Uterus (tissue), 4 donors: ENCODE data around the gene YBX2. TPM values are rescaled to one million over a fixed set of nuclear protein-coding genes. Genes with fewer than 3 reads are reported as not detected.

Experiments used
- DNase-seq, 2 donors: peaks; one replicate each; pipeline ENCODE4 v3.0.0-alpha.2; 2019 to 2020
- H3K27ac ChIP-seq, 2 donors: fragments of 200-600 bp; sonication (generic); 1 replicate in 1 of 2; 2 replicates in 1 of 2; pipeline ENCODE4 v1.5.1; 2016 to 2018
- H3K27me3 ChIP-seq, 2 donors: fragments of 200-600 bp; sonication (generic); one replicate each; pipeline ENCODE4 v1.5.1; 2018 to 2019; ENCODE audit warnings: control low read depth in 1 of 2
- H3K36me3 ChIP-seq, 2 donors: fragments of 200-600 bp; sonication (generic); one replicate each; pipeline ENCODE4 v1.5.1; 2019; ENCODE audit warnings: control low read depth in 1 of 2
- H3K4me1 ChIP-seq, 2 donors: fragments of 200-600 bp; sonication (generic); one replicate each; pipeline ENCODE4 v1.5.1; 2018 to 2019; ENCODE audit warnings: control low read depth in 1 of 2
- H3K4me3 ChIP-seq, 2 donors: fragments of 200-600 bp; sonication (generic); 1 replicate in 1 of 2; 2 replicates in 1 of 2; pipeline ENCODE4 v1.5.1; 2018 to 2019; ENCODE audit warnings: mild to moderate bottlenecking in 1 of 2
- H3K9me3 ChIP-seq, 2 donors: fragments of 200-600 bp; sonication (generic); one replicate each; pipeline ENCODE4 v1.5.1; 2019; ENCODE audit warnings: control low read depth in 1 of 2
- POLR2A ChIP-seq, 2 donors: fragments of 450-650 bp; IDR thresholded peaks; one replicate each; pipeline ENCODE4 v1.6.1; 2016; ENCODE audit warnings: antibody characterized with exemption in 2 of 2, mild to moderate bottlenecking in 1 of 2, moderate library complexity in 1 of 2
- intact Hi-C: fragments of 100-400 bp; cut with DNase I; formaldehyde crosslinking; loops from one replicate; pipeline ENCODE4 v1.15.1; 2023; ENCODE audit warnings: low total_unique reads
- total RNA-seq, 4 donors: library from RNA; depleted of rRNA in 3 of 4; stranded (reverse); fragments of >200 nt in 3 of 4; gene quantifications; one replicate each; pipeline versions ENCODE4 v1.1.0 to v1.2.4, GENCODE V29; 2014 to 2023
- TF ChIP-seq, protein P1 (sequence below), 4 experiments: fragments of 200-600 bp in 2 of 4; fragments of 450-650 bp in 2 of 4; sonication (generic) in 2 of 4; IDR thresholded peaks; one replicate each; pipeline ENCODE4 v1.5.1; 2016 to 2019; ENCODE audit warnings: antibody characterized with exemption in 4 of 4, mild to moderate bottlenecking in 2 of 4, moderate library complexity in 1 of 4
- donor health status: DM: yes; HTN: yes; CAD: no.

The YBX2 gene
- total RNA-seq, 4 donors from 2014 or later = 2.4 to 4.4 TPM; not detected in 2

DNA sequence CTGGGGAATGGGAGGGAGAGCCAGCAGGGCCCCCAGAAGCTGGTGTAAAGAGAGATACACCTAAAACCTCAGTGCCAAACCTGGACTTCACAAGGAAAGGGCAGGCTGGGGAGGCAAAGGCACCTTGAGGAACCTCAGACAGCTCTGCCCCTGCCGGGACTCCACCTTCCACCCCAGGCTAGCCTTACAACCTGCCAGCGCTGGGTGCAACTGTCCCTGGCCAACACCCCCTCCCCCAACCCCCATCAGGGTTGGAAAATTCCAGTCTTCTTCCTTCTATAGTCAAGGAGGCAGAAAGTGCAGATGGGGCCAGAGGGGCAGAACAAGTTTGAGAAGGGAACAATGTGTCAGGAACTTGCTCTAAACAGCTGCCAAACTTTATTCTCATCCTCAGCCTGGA lies 2.2 kb downstream of the YBX2 start:
- H3K4me1 ChIP-seq = peaks cover 0 to 27% of the 10 kb centered on the region in 2 donors
- TF ChIP-seq POLR2A (IDR thresholded peaks at IDR 0.05) = no peak
- TF ChIP-seq, protein P1, sequence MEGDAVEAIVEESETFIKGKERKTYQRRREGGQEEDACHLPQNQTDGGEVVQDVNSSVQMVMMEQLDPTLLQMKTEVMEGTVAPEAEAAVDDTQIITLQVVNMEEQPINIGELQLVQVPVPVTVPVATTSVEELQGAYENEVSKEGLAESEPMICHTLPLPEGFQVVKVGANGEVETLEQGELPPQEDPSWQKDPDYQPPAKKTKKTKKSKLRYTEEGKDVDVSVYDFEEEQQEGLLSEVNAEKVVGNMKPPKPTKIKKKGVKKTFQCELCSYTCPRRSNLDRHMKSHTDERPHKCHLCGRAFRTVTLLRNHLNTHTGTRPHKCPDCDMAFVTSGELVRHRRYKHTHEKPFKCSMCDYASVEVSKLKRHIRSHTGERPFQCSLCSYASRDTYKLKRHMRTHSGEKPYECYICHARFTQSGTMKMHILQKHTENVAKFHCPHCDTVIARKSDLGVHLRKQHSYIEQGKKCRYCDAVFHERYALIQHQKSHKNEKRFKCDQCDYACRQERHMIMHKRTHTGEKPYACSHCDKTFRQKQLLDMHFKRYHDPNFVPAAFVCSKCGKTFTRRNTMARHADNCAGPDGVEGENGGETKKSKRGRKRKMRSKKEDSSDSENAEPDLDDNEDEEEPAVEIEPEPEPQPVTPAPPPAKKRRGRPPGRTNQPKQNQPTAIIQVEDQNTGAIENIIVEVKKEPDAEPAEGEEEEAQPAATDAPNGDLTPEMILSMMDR (IDR thresholded peaks at IDR 0.05) = no peak
- H3K27ac ChIP-seq = peak overlapping the region in 1 of 2 donors; percentile 13
- no peak for DNase-seq
- H3K4me3 ChIP-seq = no peak overlapping the region
- H3K9me3 ChIP-seq = no peaks in the 10 kb centered on the region
- intact Hi-C loops = loop anchor here (10.0 kb wide), 1 partner anchor 237 kb away; no protein-coding TSS in a partner anchor
- H3K27me3 ChIP-seq = peaks cover 0 to 6% of the 10 kb centered on the region in 2 donors
- no peaks in the 10 kb centered on the region for H3K36me3 ChIP-seq

DNA sequence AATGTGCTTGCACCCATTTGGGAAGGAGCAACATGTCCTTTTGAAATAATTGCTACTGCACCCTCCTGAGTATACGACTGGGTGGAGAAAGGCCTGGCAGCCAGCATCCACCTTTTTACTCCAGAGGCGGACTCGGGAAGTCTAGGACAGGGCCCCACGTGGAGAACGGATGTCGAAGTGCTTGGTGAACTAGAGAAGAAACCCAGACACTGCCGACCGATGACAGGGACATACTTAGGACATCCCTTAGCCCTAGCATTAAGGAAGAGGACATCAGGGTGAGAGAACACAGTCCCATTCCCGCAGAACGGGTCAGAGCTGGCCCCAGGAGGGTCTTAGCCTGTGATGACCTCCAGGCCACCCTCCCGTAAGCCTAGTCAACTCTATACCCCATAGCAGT lies 3.8 kb downstream of the YBX2 start:
- Histone ChIP-seq H3K4me1 (peaks cover 0 to 22% of the 10 kb centered on the region in 2 donors), H3K4me3 (no peak overlapping the region), H3K9me3 (no peaks in the 10 kb centered on the region), H3K36me3 (no peaks in the 10 kb centered on the region), H3K27me3 (peaks cover 0 to 6% of the 10 kb centered on the region in 2 donors), H3K27ac (no peak overlapping the region)
- no peak for TF ChIP-seq POLR2A (IDR thresholded peaks at IDR 0.05)
- TF ChIP-seq, protein P1 (IDR thresholded peaks at IDR 0.05) = no peak
- no peak for DNase-seq
- intact Hi-C loops = loop anchor here (10.0 kb wide), 1 partner anchor 236 kb away; no protein-coding TSS in a partner anchor

GRCh38 chr17:7290166-7290565 lies 4.3 kb downstream of the YBX2 start:
- Histone ChIP-seq H3K4me3 (no peak overlapping the region), H3K27ac (no peak overlapping the region), H3K9me3 (no peaks in the 10 kb centered on the region), H3K36me3 (no peaks in the 10 kb centered on the region), H3K4me1 (peaks cover 0 to 20% of the 10 kb centered on the region in 2 donors), H3K27me3 (peaks cover 0 to 6% of the 10 kb centered on the region in 2 donors)
- intact Hi-C loops = loop anchor here (10.0 kb wide), 1 partner anchor 235 kb away; no protein-coding TSS in a partner anchor
- TF ChIP-seq, protein P1 (IDR thresholded peaks at IDR 0.05) = no peak
- DNase-seq = no peak

DNA sequence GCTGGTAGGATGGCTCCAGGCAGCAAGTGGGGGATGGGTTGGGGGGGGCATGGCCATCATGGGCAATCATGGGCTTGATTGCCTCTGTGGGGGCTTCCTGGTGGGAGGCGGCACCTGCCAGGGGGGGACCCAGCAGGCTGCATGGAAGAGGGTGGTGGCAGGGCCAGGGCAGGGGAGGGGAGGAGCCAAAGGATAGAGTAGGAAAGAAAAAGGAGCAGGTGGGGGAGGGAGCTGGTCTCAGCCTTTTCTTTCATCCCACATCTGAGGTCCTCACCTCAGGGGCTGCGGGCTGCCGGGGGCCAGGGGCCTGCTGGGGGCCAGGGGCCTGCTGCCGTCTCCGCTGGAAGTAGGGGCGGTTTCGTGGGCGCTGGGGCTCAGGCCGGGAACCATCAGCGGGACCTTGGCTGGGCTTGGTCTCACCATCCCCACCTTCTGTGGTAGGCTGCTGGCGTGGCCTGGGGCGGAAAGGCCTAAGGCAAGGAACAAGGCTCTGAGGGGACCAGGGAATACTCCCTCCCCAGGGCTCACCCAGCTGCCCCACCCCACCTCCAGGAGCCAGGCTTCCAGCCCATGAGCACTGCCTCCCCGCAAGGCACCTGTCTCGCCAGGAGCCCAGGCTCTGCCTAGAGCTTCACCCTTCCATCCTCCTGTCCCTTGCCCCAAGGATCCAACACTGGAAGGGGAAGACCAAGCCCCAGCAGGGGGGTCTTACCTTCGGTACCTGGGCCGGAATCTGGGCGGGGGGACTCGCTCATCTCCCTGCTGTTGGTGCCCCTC lies 5.0 kb downstream of the YBX2 start:
- Histone ChIP-seq H3K9me3 (no peaks in the 10 kb centered on the region), H3K36me3 (no peaks in the 10 kb centered on the region), H3K4me3 (no peak overlapping the region), H3K27ac (no peak overlapping the region), H3K4me1 (peaks cover 0 to 15% of the 10 kb centered on the region in 2 donors), H3K27me3 (peaks cover 0 to 6% of the 10 kb centered on the region in 2 donors)
- intact Hi-C loops = loop anchor here (10.0 kb wide), 1 partner anchor 235 kb away; no protein-coding TSS in a partner anchor
- no peak for DNase-seq
- TF ChIP-seq, protein P1 (IDR thresholded peaks at IDR 0.05) = no peak
- no peak for TF ChIP-seq POLR2A (IDR thresholded peaks at IDR 0.05)

- Histone ChIP-seq H3K9me3 (no peaks in the 10 kb centered on the region), H3K27ac (no peak overlapping the region), H3K27me3 (no peaks in the 10 kb centered on the region), H3K4me3 (no peak overlapping the region), H3K4me1 (peaks cover 0 to 11% of the 10 kb centered on the region in 2 donors), H3K36me3 (no peaks in the 10 kb centered on the region)
- TF ChIP-seq POLR2A (IDR thresholded peaks at IDR 0.05) = no peak
- TF ChIP-seq, protein P1 (IDR thresholded peaks at IDR 0.05) = no peak
- intact Hi-C loops = no loop called here
- DNase-seq = no peak
Measured at GRCh38 chr17:7285679-7286078, 8.8 kb downstream of the YBX2 start.
